ENCODE measurements around the gene TMPRSS3. TPM values are rescaled to one million over a fixed set of nuclear protein-coding genes. Genes with fewer than 3 reads are reported as not detected.

The TMPRSS3 gene
- total RNA-seq, 4 donors from 2014 or later, result not detected

DNA sequence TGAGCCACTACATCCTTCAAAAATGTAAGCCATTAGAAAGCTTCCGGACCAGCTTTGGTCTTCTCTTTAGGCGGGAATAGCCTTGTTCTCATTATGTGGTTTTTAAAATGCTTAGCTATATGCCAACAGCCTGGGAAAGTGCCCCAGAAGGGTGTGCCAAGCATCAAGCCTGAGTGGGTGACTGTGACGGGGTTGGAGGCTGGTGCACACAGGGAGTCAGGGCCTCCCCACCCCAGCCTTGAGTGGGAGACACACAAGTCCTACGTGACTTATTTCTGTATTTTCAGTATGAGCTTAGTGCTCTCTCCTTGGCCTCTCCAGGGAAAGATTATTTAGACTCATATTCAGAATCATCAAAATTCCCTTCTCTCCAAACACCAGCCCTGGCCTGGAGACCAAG lies 17.6 kb upstream of the TMPRSS3 start:
- no peak overlapping the region for H3K27ac ChIP-seq
- H3K4me1 ChIP-seq, result peaks cover 0 to 13% (median 0%) of the 10 kb centered on the region in 4 donors
- no peak overlapping the region for H3K4me3 ChIP-seq
- no peaks in the 10 kb centered on the region for H3K9me3 ChIP-seq
- no peak for DNase-seq (ENCODE audit: low spot score in 2 of 2)
- peaks cover 0 to 6% of the 10 kb centered on the region in 2 donors for H3K27me3 ChIP-seq
- H3K36me3 ChIP-seq, result no peaks in the 10 kb centered on the region
- 81 to 83% methylated on average over 4 of the region's 4 CpGs for WGBS, 2 donors
- no peak for TF ChIP-seq EP300 (IDR thresholded peaks at IDR 0.05)
- TF ChIP-seq, protein P1, sequence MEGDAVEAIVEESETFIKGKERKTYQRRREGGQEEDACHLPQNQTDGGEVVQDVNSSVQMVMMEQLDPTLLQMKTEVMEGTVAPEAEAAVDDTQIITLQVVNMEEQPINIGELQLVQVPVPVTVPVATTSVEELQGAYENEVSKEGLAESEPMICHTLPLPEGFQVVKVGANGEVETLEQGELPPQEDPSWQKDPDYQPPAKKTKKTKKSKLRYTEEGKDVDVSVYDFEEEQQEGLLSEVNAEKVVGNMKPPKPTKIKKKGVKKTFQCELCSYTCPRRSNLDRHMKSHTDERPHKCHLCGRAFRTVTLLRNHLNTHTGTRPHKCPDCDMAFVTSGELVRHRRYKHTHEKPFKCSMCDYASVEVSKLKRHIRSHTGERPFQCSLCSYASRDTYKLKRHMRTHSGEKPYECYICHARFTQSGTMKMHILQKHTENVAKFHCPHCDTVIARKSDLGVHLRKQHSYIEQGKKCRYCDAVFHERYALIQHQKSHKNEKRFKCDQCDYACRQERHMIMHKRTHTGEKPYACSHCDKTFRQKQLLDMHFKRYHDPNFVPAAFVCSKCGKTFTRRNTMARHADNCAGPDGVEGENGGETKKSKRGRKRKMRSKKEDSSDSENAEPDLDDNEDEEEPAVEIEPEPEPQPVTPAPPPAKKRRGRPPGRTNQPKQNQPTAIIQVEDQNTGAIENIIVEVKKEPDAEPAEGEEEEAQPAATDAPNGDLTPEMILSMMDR (IDR thresholded peaks at IDR 0.05), result no peak
- TF ChIP-seq POLR2A (IDR thresholded peaks at IDR 0.05), result no peak

- TF ChIP-seq, protein P1 (IDR thresholded peaks at IDR 0.05), result no peak
- TF ChIP-seq EP300 (IDR thresholded peaks at IDR 0.05), result no peak
- no peak for TF ChIP-seq POLR2A (IDR thresholded peaks at IDR 0.05)
Observed at GRCh38 chr21:42413093-42413492, 17.2 kb upstream of the TMPRSS3 start.

GRCh38 chr21:42412636-42412933 lies 16.7 kb upstream of the TMPRSS3 start:
- no peaks in the 10 kb centered on the region for H3K36me3 ChIP-seq
- H3K27me3 ChIP-seq, result peaks cover 0 to 6% of the 10 kb centered on the region in 2 donors
- no peak for DNase-seq (ENCODE audit: low spot score in 2 of 2)
- 90 to 92% methylated on average over 5 of the region's 5 CpGs for WGBS, 2 donors
- TF ChIP-seq, protein P1 (IDR thresholded peaks at IDR 0.05), result no peak
- TF ChIP-seq EP300 (IDR thresholded peaks at IDR 0.05) (no peak), POLR2A (IDR thresholded peaks at IDR 0.05) (no peak)
- H3K4me1 ChIP-seq, result peaks cover 0 to 13% (median 0%) of the 10 kb centered on the region in 4 donors
- no peak overlapping the region for H3K4me3 ChIP-seq
- no peak overlapping the region for H3K27ac ChIP-seq
- H3K9me3 ChIP-seq, result no peaks in the 10 kb centered on the region

More at GRCh38 chr21:42413093-42413492, 17.2 kb upstream of the TMPRSS3 start:
- H3K4me3 ChIP-seq, result no peak overlapping the region
- H3K27me3 ChIP-seq, result peaks cover 0 to 6% of the 10 kb centered on the region in 2 donors
- H3K27ac ChIP-seq, result no peak overlapping the region
- DNase-seq (ENCODE audit: low spot score in 2 of 2), result no peak
- H3K9me3 ChIP-seq, result no peaks in the 10 kb centered on the region
- H3K4me1 ChIP-seq, result peaks cover 0 to 13% (median 0%) of the 10 kb centered on the region in 4 donors
- no peaks in the 10 kb centered on the region for H3K36me3 ChIP-seq
- 84 to 92% methylated on average over 10 to 14 of the region's 14 CpGs for WGBS, 2 donors

GRCh38 chr21:42411891-42412635 lies 16.2 kb upstream of the TMPRSS3 start:
- Histone ChIP-seq H3K27ac (no peak overlapping the region), H3K9me3 (no peaks in the 10 kb centered on the region), H3K27me3 (peaks cover 0 to 6% of the 10 kb centered on the region in 2 donors), H3K4me1 (peaks cover 0 to 13% (median 0%) of the 10 kb centered on the region in 4 donors), H3K36me3 (no peaks in the 10 kb centered on the region), H3K4me3 (no peak overlapping the region)
- WGBS, 2 donors, result 55 to 67% methylated on average over 21 of the region's 21 CpGs
- DNase-seq (ENCODE audit: low spot score in 2 of 2), result no peak
- TF ChIP-seq EP300 (IDR thresholded peaks at IDR 0.05) (no peak), POLR2A (IDR thresholded peaks at IDR 0.05) (no peak)
- TF ChIP-seq, protein P1 (IDR thresholded peaks at IDR 0.05), result no peak

DNA sequence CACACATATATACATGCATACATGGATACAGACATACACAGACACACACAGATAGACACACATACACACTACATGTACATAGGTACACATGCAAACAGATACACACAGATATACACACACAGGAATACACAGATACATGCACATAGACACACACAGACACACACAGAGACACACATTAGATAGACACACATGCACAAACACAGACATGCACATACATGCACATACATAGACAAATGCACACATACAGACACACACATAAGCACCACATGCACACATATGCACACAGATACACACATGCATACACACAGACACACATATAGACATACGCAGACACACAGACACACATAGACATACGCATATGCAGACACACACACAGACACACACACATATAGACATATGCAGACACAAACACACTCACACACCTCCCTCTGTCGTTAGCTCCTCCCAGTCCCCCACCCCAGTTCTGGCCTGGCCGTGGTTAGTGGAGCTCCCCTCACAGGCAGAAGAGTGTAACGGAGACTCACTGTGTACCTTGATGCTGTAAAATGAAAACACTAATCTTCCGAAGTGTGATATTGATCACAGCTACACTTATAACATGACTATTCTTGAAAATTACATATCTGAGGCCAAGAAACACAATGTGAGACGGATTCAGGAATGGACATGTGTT lies 15.5 kb upstream of the TMPRSS3 start:
- Histone ChIP-seq H3K9me3 (no peaks in the 10 kb centered on the region), H3K36me3 (no peaks in the 10 kb centered on the region), H3K4me1 (peaks cover 0 to 13% (median 0%) of the 10 kb centered on the region in 4 donors), H3K27ac (no peak overlapping the region), H3K27me3 (peaks cover 0 to 6% of the 10 kb centered on the region in 2 donors), H3K4me3 (no peak overlapping the region)
- TF ChIP-seq EP300 (IDR thresholded peaks at IDR 0.05) (no peak), POLR2A (IDR thresholded peaks at IDR 0.05) (no peak)
- TF ChIP-seq, protein P1 (IDR thresholded peaks at IDR 0.05), result no peak
- no peak for DNase-seq (ENCODE audit: low spot score in 2 of 2)
- WGBS, 2 donors, result 50 to 67% methylated on average over 7 of the region's 7 CpGs
